RWPE2 (cell line): ENCODE data around the gene TSTD1.

Experiments
- ATAC-seq: fragments of 200-7000 bp; cut with Tn5 transposase; 3 replicates; pipeline ENCODE4 v1.9.1; 2021; ENCODE audit warnings: low read depth
- DNase-seq: peaks from one replicate; pipeline ENCODE4 v3.0.0-alpha.2; 2020; ENCODE audit warnings: low spot score
- H3K27ac ChIP-seq: fragments of 450-650 bp; 2 replicates; pipeline ENCODE4 v1.5.1; 2017; ENCODE audit warnings: mild to moderate bottlenecking; ENCODE audit not compliant: poor library complexity, severe bottlenecking
- H3K27me3 ChIP-seq: fragments of 250-450 bp; sonication (Bioruptor Pico); 2 replicates; pipeline ENCODE4 v1.5.1; 2021; ENCODE audit warnings: mild to moderate bottlenecking, moderate library complexity; ENCODE audit not compliant: insufficient read depth, poor library complexity, severe bottlenecking
- H3K36me3 ChIP-seq: fragments of 250-450 bp; sonication (Bioruptor Pico); 2 replicates; pipeline ENCODE4 v1.5.1; 2020; ENCODE audit warnings: low read depth, mild to moderate bottlenecking, moderate library complexity
- H3K4me1 ChIP-seq: fragments of 250-450 bp; sonication (Bioruptor Pico); 2 replicates; pipeline ENCODE4 v1.5.1; 2021; ENCODE audit warnings: mild to moderate bottlenecking, moderate library complexity; ENCODE audit not compliant: insufficient read depth, poor library complexity, severe bottlenecking
- H3K4me3 ChIP-seq: fragments of 250-450 bp; sonication (Bioruptor Pico); 2 replicates; pipeline ENCODE4 v1.5.1; 2021; ENCODE audit warnings: mild to moderate bottlenecking, moderate library complexity; ENCODE audit not compliant: severe bottlenecking
- H3K9me3 ChIP-seq: fragments of 250-450 bp; sonication (Bioruptor Pico); 2 replicates; pipeline ENCODE4 v1.5.1; 2021; ENCODE audit warnings: mild to moderate bottlenecking, moderate library complexity; ENCODE audit not compliant: severe bottlenecking
- TF ChIP-seq, protein P1 (sequence below): fragments of 450-650 bp; IDR thresholded peaks from one replicate; pipeline ENCODE4 v1.5.1; 2017; ENCODE audit warnings: mild to moderate bottlenecking, moderate library complexity; ENCODE audit not compliant: poor library complexity, severe bottlenecking

TSTD1 gene

DNA sequence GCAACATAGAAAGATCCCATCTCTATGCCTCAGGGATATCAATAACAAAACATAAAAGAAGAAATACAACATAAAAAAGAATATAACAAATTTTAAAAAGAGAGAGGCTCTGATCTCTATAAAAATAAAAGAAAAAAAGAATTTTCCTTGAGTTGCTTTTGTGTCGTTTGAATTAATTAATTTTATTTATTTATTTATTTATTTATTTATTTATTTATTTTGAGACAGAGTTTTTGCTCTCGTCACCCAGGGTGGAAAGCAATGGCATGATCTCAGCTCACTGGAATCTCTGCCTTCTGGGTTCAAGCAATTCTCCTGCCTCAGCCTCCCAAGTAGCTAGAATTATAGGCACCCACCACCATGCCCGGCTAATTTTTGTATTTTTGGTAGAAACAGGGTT is 26.3 kb downstream of the TSTD1 start:
- ATAC-seq (no peak), DNase-seq (no peak)
- peaks cover 33% of the 10 kb centered on the region for H3K4me1 ChIP-seq
- peak overlapping the region; percentile 89 for H3K27ac ChIP-seq
- no peak overlapping the region for H3K4me3 ChIP-seq
- TF ChIP-seq, protein P1, sequence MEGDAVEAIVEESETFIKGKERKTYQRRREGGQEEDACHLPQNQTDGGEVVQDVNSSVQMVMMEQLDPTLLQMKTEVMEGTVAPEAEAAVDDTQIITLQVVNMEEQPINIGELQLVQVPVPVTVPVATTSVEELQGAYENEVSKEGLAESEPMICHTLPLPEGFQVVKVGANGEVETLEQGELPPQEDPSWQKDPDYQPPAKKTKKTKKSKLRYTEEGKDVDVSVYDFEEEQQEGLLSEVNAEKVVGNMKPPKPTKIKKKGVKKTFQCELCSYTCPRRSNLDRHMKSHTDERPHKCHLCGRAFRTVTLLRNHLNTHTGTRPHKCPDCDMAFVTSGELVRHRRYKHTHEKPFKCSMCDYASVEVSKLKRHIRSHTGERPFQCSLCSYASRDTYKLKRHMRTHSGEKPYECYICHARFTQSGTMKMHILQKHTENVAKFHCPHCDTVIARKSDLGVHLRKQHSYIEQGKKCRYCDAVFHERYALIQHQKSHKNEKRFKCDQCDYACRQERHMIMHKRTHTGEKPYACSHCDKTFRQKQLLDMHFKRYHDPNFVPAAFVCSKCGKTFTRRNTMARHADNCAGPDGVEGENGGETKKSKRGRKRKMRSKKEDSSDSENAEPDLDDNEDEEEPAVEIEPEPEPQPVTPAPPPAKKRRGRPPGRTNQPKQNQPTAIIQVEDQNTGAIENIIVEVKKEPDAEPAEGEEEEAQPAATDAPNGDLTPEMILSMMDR = no peak
- H3K9me3 ChIP-seq = no peaks in the 10 kb centered on the region
- no peaks in the 10 kb centered on the region for H3K27me3 ChIP-seq
- peaks cover 48% of the 10 kb centered on the region for H3K36me3 ChIP-seq

DNA sequence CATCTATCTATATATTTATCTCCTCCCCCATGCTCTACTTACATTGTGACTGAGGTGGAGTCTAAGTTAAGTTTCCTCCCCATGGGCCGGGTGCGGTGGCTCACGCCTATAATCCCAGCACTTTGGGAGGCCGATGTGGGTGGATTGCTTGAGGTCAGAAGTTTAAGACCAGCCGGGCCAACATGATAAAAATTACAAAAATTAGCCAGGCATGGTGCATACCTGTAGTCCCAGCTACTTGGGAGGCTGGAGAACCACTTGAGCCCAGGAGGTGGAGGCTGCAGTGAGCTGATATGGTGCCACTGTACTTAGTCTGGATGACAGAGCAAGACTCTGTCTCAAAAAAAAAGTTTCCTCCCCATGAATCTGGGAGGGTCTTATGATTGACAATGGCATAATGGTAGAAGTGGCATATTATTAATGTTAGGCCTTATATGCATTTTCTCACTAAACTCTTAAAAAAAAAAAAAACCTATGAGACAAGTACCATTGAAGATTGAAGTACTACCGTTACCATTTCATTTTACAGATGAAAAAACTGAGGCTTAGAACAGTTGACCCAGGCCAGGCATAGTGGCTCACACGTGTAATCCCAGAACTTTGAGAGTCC is 29.1 kb downstream of the TSTD1 start:
- DNase-seq = no peak
- peaks cover 21% of the 10 kb centered on the region for H3K4me1 ChIP-seq

DNA sequence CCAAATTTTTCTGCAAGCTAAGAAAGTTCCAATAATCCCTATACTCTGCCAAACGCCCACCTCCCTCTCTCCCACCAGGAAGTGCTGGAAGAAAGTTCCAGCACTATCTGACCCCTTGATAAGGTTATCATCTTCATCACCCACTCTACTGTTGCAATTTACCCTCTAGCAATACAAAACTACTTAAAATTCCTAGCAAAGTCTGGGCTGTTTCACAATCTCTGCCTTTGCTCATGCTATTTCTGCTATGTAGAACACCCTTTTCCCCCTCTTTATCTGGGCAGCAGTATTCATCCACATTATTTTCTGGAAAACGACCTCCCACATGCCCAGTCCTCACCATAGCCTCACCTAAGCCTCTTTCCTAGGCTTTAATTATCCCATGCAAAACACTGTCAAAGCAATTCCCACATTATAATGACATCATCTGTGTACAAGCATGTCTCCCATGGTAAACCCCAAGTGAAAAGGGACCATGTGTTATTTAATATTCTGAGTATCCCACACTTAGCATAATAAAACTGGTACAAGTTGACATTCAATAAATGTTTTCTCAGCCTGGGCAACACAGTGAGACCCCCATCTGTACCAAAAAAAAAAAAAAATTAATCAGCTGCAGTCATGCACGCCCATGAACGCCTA is 29.8 kb downstream of the TSTD1 start:
- peak overlapping the region; percentile 3 for H3K27ac ChIP-seq
- H3K27me3 ChIP-seq = no peaks in the 10 kb centered on the region
- TF ChIP-seq, protein P1 = no peak
- H3K4me1 ChIP-seq = peaks cover 14% of the 10 kb centered on the region
- peaks cover 46% of the 10 kb centered on the region for H3K36me3 ChIP-seq
- no peak for ATAC-seq
- DNase-seq = no peak
- no peak overlapping the region for H3K4me3 ChIP-seq
- H3K9me3 ChIP-seq = no peaks in the 10 kb centered on the region

More for the DNA sequence above, 29.1 kb downstream of the TSTD1 start:
- TF ChIP-seq, protein P1 = no peak
- Histone ChIP-seq H3K27me3 (no peaks in the 10 kb centered on the region), H3K36me3 (peaks cover 46% of the 10 kb centered on the region), H3K4me3 (no peak overlapping the region), H3K9me3 (no peaks in the 10 kb centered on the region), H3K27ac (no peak overlapping the region)
- no peak for ATAC-seq

DNA sequence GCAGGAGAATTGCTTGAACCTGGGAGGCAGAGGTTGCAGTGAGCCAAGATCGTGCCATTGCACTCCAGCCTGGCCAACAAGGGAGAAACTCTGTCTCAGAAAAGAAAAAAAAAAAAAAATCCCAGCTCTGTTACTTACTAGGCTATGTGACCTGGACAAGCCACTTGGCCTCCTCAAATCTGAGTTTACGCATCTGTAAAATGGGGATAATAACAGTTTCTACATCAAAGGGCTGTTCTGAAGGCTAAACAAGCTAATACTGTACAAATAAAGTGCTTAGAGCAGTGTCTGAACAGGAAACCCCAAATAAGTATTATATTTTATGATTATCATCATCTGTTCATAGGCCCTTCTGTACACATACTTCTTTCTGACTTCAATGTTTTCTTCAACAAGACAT is 31.4 kb downstream of the TSTD1 start:
- Histone ChIP-seq H3K36me3 (peaks cover 46% of the 10 kb centered on the region), H3K27me3 (no peaks in the 10 kb centered on the region), H3K9me3 (no peaks in the 10 kb centered on the region), H3K4me1 (no peaks in the 10 kb centered on the region), H3K4me3 (no peak overlapping the region), H3K27ac (no peak overlapping the region)
- ATAC-seq (no peak), DNase-seq (no peak)
- TF ChIP-seq, protein P1 = no peak

DNA sequence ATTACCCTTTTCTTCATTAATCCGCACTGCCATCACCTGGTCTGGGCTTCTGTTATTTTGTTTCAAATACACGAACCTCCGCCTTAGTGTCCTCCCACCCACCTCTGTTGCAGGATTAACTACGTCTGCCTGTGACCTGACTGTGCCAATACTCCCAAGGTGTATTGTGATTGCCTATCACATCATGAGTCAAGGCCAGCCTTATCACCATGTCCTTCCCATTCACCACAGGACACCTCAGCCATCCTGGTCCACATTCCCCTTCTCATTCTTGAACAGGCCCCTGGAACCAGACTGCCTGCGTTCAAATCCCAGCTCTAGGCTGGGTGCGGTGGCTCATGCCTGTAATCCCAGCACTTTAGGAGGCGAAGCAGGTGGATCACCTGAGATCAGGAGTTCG is 32.2 kb downstream of the TSTD1 start:
- no peaks in the 10 kb centered on the region for H3K27me3 ChIP-seq
- no peak overlapping the region for H3K27ac ChIP-seq
- DNase-seq = no peak
- H3K4me3 ChIP-seq = no peak overlapping the region
- TF ChIP-seq, protein P1 = no peak
- no peaks in the 10 kb centered on the region for H3K4me1 ChIP-seq
- H3K36me3 ChIP-seq = peaks cover 48% of the 10 kb centered on the region
- no peaks in the 10 kb centered on the region for H3K9me3 ChIP-seq
- no peak for ATAC-seq
